Transverse colon (tissue), 4 donors: ENCODE data around the gene LACRT. TPM values are rescaled to one million over a fixed set of nuclear protein-coding genes. Genes with fewer than 3 reads are reported as not detected.

ENCODE experiments used
- DNase-seq: peaks from one replicate; pipeline ENCODE4 v3.0.0-alpha.2; 2019
- H3K27ac ChIP-seq, 4 donors: fragments of 200-600 bp; sonication (generic); 2 replicates each; pipeline ENCODE4 v1.5.1; 2016 to 2018; ENCODE audit warnings: inconsistent platforms in 4 of 4
- H3K27me3 ChIP-seq: fragments of 200-600 bp; sonication (generic); 2 replicates; pipeline ENCODE4 v1.5.1; 2017; ENCODE audit warnings: inconsistent platforms
- H3K36me3 ChIP-seq, 4 donors: fragments of 200-600 bp; sonication (generic); 2 replicates each; pipeline ENCODE4 v1.5.1; 2017 to 2019; ENCODE audit warnings: inconsistent platforms in 4 of 4
- H3K4me1 ChIP-seq, 4 donors: fragments of 200-600 bp; sonication (generic); 2 replicates each; pipeline ENCODE4 v1.5.1; 2017 to 2020; ENCODE audit warnings: inconsistent platforms in 4 of 4
- H3K4me3 ChIP-seq, 4 donors: fragments of 200-600 bp; sonication (generic); 1 replicate in 1 of 4; 2 replicates in 3 of 4; pipeline versions ENCODE4 v1.5.1 to v1.6.1; 2017 to 2019; ENCODE audit warnings: inconsistent platforms in 4 of 4
- H3K9me3 ChIP-seq, 2 donors: fragments of 200-600 bp; sonication (generic); 2 replicates each; pipeline ENCODE4 v1.5.1; 2017 to 2019; ENCODE audit warnings: inconsistent platforms in 2 of 2
- EP300 ChIP-seq: sonication (generic); formaldehyde crosslinking; IDR thresholded peaks from one replicate; pipeline ENCODE4 v1.6.1; 2017; ENCODE audit warnings: antibody characterized with exemption, low read depth
- POLR2A ChIP-seq: fragments of 450-650 bp; IDR thresholded peaks from one replicate; pipeline ENCODE4 v1.6.1; 2016; ENCODE audit warnings: antibody characterized with exemption, mild to moderate bottlenecking, moderate library complexity
- POLR2AphosphoS5 ChIP-seq, 3 donors: sonication (generic); formaldehyde crosslinking; IDR thresholded peaks; one replicate each; pipeline ENCODE4 v1.6.1; 2016; ENCODE audit warnings: antibody characterized with exemption in 3 of 3
- whole genome bisulfite sequencing, 2 donors: methylation state at CpG; one replicate each; pipeline ENCODE4 v1.1.5; 2018; ENCODE audit warnings: low coverage in 1 of 2; 5-methylcytosine and 5-hydroxymethylcytosine counted together
- in situ Hi-C, 4 donors: fragments of 200-750 bp; cut with MboI; loops; one replicate each; pipeline versions ENCODE4 v1.15.0 to v1.15.1; 2017; ENCODE audit warnings: low sequenced_read_pairs in 3 of 4, low pct_ligation_motif_present in 1 of 4, low pct_unique_long_range_greater_than_20kb in 1 of 4
- intact Hi-C: fragments of 100-400 bp; cut with DNase I; formaldehyde crosslinking; loops from one replicate; pipeline ENCODE4 v1.15.1; 2023; ENCODE audit warnings: low total_unique reads
- total RNA-seq, 4 donors: library from RNA; depleted of rRNA; stranded (reverse); fragments of >200 nt; gene quantifications; one replicate each; pipeline ENCODE4 v1.1.0, GENCODE V29; 2016
- TF ChIP-seq, protein P1 (sequence below), 5 experiments: fragments of 200-600 bp in 3 of 5; fragments of 450-650 bp in 2 of 5; sonication (generic) in 3 of 5; IDR thresholded peaks; 1 replicate in 2 of 5; 2 replicates in 3 of 5; pipeline ENCODE4 v1.5.1; 2016 to 2017; ENCODE audit warnings: antibody characterized with exemption in 5 of 5, inconsistent platforms in 3 of 5, mild to moderate bottlenecking in 2 of 5, moderate library complexity in 1 of 5

The LACRT gene
- total RNA-seq, 4 donors from 2014 or later, result not detected

DNA sequence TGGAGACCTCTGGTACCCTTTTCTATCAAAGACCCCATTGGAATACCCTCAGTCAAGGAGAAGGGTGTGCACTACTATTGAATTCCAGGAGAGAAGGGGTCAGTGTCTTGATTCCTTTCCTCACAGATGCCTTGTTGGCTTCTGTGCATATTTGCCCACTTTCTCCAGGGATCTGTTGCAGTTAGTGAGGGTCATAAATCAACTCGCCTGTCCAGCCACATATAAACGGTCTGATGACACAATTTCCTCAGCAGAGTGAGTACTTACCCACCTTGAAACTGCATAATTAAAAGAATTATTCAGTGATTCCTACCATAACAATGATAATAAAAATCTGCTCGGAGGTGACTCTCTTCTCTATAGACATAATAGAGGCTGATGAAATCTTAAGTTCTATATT, 27.3 kb upstream of the LACRT start:
- H3K27ac ChIP-seq, result no peak overlapping the region
- no peak overlapping the region for H3K4me3 ChIP-seq
- no peak for DNase-seq
- WGBS, 2 donors, result 33 to 50% methylated on average over 1 to 3 of the region's 3 CpGs
- H3K9me3 ChIP-seq, result no peaks in the 10 kb centered on the region
- no peaks in the 10 kb centered on the region for H3K27me3 ChIP-seq
- H3K4me1 ChIP-seq, result no peaks in the 10 kb centered on the region
- TF ChIP-seq, protein P1, sequence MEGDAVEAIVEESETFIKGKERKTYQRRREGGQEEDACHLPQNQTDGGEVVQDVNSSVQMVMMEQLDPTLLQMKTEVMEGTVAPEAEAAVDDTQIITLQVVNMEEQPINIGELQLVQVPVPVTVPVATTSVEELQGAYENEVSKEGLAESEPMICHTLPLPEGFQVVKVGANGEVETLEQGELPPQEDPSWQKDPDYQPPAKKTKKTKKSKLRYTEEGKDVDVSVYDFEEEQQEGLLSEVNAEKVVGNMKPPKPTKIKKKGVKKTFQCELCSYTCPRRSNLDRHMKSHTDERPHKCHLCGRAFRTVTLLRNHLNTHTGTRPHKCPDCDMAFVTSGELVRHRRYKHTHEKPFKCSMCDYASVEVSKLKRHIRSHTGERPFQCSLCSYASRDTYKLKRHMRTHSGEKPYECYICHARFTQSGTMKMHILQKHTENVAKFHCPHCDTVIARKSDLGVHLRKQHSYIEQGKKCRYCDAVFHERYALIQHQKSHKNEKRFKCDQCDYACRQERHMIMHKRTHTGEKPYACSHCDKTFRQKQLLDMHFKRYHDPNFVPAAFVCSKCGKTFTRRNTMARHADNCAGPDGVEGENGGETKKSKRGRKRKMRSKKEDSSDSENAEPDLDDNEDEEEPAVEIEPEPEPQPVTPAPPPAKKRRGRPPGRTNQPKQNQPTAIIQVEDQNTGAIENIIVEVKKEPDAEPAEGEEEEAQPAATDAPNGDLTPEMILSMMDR (IDR thresholded peaks at IDR 0.05), result no peak
- no peak for TF ChIP-seq POLR2AphosphoS5 (IDR thresholded peaks at IDR 0.05)
- TF ChIP-seq EP300, result no peak
- no peak for TF ChIP-seq POLR2A
- in situ Hi-C loops (no loop called here), intact Hi-C loops (no loop called here)
- H3K36me3 ChIP-seq, result no peaks in the 10 kb centered on the region

DNA sequence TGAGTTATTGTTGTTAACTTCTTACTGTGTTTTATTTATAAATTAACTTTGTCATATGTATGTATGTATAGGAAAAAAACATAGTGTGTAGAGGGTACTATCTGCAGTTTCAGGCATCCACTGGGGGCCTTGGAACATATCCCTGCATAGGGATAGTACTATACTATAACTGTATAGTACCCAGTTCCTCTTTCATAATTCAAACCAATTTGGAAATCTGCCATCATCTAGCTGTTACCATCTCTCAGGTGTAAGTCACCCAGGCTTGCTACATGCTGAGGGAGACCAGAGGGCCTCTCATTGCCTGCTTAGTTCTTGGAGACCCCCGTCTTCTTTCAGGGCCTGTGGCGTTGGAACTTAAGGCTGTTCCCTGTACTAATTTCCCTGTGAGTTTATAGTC, 26.4 kb upstream of the LACRT start:
- in situ Hi-C loops (no loop called here), intact Hi-C loops (no loop called here)
- Histone ChIP-seq H3K4me1 (no peaks in the 10 kb centered on the region), H3K27me3 (no peaks in the 10 kb centered on the region), H3K4me3 (no peak overlapping the region), H3K36me3 (no peaks in the 10 kb centered on the region), H3K9me3 (no peaks in the 10 kb centered on the region), H3K27ac (no peak overlapping the region)
- 20 to 70% methylated on average over 2 of the region's 2 CpGs for WGBS, 2 donors
- TF ChIP-seq, protein P1 (IDR thresholded peaks at IDR 0.05), result no peak
- TF ChIP-seq EP300, result no peak
- no peak for TF ChIP-seq POLR2AphosphoS5 (IDR thresholded peaks at IDR 0.05)
- TF ChIP-seq POLR2A, result no peak
- DNase-seq, result no peak

DNA sequence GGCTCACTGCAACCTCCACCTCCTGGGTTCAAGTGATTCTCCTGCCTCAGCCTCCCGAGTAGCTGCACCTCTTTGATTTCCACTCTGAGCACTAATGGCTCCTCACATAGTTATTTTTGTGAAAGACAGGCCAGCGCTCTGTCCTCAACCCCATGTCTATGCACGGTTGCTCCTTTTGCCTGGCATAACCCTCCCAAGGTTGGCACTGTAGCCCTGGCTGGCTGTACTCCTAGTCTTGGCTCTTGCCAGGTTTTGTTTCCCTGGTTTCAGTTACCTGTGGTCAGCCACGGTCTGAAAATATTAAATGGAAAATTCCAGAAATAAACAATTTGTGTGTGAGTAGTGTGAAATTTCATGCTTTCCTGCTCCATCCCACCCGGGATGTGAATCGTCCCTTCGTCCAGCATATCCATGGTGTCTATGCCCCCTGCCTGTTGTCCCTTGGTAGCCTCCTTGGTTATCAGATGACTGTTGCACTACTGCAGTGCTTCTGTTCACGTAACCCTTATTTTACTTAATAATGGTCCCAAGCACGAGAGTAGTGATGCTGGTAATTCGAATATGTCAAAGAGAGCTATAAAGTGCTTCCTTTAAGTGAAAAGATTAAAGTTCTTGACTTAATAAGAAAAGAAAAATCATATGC, 25.7 kb upstream of the LACRT start:
- DNase-seq, result no peak
- WGBS, 2 donors, result 87 to 88% methylated on average over 3 to 10 of the region's 10 CpGs
- Histone ChIP-seq H3K27ac (no peak overlapping the region), H3K9me3 (no peaks in the 10 kb centered on the region), H3K36me3 (no peaks in the 10 kb centered on the region), H3K27me3 (no peaks in the 10 kb centered on the region), H3K4me3 (no peak overlapping the region), H3K4me1 (no peaks in the 10 kb centered on the region)
- TF ChIP-seq POLR2A, result no peak
- no peak for TF ChIP-seq EP300
- no peak for TF ChIP-seq POLR2AphosphoS5 (IDR thresholded peaks at IDR 0.05)
- TF ChIP-seq, protein P1 (IDR thresholded peaks at IDR 0.05), result no peak
- intact Hi-C loops (no loop called here), in situ Hi-C loops (no loop called here)

DNA sequence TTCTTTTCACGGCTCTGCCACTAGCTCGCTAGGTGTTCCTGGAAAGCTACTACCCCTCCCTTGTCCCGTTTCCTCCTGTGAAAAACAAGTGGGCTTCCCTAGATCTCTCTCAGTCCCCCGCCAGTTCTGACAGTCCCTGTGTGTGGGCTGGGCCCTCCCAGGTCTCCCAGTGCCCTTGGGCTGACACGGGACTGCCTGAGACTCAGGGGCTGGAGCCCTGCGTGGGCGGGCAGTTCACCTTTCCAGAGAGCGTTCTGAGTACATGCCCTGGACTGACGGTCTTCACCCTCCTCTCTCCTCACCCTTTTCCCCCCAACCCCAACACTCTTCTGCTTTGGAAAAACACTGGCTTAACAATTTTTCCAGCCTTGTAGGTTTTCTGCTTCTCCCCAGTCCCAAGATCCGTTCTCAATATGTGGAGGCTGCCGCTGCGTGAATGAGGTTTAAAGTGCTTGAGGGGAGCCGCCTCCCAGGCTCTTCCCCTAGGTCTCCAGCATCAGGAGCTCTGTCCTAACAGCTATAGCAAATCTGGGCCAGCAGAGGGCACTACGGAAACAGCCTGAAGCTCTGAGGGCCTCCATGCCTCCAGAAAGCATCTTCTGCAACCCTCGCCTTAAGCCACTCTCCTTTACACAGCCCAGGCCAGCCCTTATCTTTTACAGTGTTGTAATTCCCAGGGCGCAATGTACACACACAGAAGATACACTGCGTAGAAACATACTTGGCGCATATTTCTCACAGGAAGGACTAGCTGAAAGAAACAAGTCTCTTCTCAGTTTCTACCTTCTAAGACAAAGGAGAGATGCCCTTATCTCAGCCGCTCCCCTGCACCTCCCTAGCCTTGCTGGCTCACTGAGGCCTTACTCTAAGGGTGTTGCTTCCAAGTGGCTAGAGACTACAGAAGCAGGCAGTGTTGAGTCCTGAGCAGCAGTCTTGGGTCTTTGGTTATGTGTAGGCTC, 23.9 kb upstream of the LACRT start:
- 41 to 58% methylated on average over 9 to 19 of the region's 19 CpGs for WGBS, 2 donors
- DNase-seq, result peak; percentile 15

More for the DNA sequence above, 23.9 kb upstream of the LACRT start:
- in situ Hi-C loops, result no loop called here
- Histone ChIP-seq H3K4me3 (no peak overlapping the region), H3K4me1 (no peaks in the 10 kb centered on the region), H3K36me3 (no peaks in the 10 kb centered on the region), H3K27me3 (no peaks in the 10 kb centered on the region), H3K27ac (no peak overlapping the region), H3K9me3 (no peaks in the 10 kb centered on the region)
- intact Hi-C loops, result no loop called here
- TF ChIP-seq, protein P1 (IDR thresholded peaks at IDR 0.05), result peak in 4 of 5 experiments; percentile 13 to 39 (median 32)
- no peak for TF ChIP-seq EP300
